Measurements from ENCODE around the gene WDR7.

WDR7 gene

DNA sequence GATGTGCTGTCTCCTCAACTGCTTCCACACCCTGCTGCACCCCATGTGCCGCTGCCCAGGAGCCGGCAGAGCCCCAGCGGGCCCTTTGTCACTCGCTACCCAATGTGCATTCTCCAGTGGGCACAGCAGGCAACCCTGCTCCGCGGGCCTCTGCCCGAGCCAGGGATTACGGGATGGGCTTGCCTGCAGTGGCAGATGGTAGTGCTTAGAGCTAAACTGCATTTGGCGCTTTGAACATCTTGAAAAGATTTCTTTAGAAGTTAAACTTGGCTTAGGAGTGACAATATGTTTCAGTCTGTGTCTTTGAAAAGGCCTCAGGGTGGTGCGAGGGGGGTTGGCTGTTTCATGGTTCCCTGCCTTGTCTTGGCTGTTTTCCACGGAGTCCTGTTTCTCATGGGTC is 411.7 kb downstream of the WDR7 start:
- Histone ChIP-seq H3K79me2 (ENCODE audit: insufficient read depth, low read length) (no peaks in the 10 kb centered on the region), H3K27me3 (ENCODE audit: insufficient read depth, low read length) (no peaks in the 10 kb centered on the region), H3K27ac (ENCODE audit: low read depth, low read length, poor library complexity, severe bottlenecking) (no peak overlapping the region), H4K20me1 (ENCODE audit: insufficient read depth, low read length) (no peaks in the 10 kb centered on the region), H2AFZ (ENCODE audit: low read length) (no peak overlapping the region), H3K4me2 (ENCODE audit: low read length) (no peak overlapping the region), H3K4me1 (ENCODE audit: insufficient read depth, low read length, severe bottlenecking) (no peaks in the 10 kb centered on the region), H3K36me3 (ENCODE audit: insufficient read depth, low read length) (no peaks in the 10 kb centered on the region), H3K9ac (ENCODE audit: low read length) (no peak overlapping the region), H3K9me3 (ENCODE audit: low read length) (no peaks in the 10 kb centered on the region), H3F3A (ENCODE audit: insufficient read depth, low read length) (no peaks in the 10 kb centered on the region), H3K9me2 (ENCODE audit: low read depth, low read length) (no peaks in the 10 kb centered on the region), H3K4me3 (ENCODE audit: low read depth, low read length, poor library complexity, severe bottlenecking) (no peak overlapping the region)
- no peak for TF ChIP-seq EZH2 (IDR thresholded peaks at IDR 0.05; ENCODE audit: borderline replicate concordance, low read length)
- TF ChIP-seq, protein P1, sequence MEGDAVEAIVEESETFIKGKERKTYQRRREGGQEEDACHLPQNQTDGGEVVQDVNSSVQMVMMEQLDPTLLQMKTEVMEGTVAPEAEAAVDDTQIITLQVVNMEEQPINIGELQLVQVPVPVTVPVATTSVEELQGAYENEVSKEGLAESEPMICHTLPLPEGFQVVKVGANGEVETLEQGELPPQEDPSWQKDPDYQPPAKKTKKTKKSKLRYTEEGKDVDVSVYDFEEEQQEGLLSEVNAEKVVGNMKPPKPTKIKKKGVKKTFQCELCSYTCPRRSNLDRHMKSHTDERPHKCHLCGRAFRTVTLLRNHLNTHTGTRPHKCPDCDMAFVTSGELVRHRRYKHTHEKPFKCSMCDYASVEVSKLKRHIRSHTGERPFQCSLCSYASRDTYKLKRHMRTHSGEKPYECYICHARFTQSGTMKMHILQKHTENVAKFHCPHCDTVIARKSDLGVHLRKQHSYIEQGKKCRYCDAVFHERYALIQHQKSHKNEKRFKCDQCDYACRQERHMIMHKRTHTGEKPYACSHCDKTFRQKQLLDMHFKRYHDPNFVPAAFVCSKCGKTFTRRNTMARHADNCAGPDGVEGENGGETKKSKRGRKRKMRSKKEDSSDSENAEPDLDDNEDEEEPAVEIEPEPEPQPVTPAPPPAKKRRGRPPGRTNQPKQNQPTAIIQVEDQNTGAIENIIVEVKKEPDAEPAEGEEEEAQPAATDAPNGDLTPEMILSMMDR (IDR thresholded peaks at IDR 0.05; ENCODE audit: low read length) = no peak

DNA sequence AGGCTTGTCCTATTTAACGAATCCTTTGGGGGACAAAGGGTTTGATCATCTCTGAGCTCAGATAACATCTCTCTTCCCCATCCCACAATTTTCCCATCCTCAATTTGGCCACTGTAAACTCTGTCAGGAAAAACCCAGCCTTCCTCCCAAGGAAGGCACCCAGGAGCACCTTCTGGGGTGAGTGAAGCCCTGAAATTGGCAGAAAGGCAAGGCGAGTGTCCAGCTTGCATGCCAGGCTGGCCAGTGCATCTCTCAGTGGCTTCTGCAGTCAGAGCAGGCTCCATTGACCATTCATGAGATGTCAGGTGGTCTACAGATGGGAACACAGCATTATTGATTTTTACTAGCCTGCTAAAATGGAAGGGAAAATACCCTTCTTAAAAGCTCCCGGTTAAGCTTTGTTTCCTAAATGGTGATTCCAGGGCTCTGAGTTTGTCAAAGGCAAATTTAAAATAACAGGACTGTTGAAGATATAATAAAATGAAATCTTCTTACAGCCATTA is 412.5 kb downstream of the WDR7 start:
- Histone ChIP-seq H3K79me2 (ENCODE audit: insufficient read depth, low read length) (no peaks in the 10 kb centered on the region), H3K36me3 (ENCODE audit: insufficient read depth, low read length) (no peaks in the 10 kb centered on the region), H3K4me2 (ENCODE audit: low read length) (no peak overlapping the region), H2AFZ (ENCODE audit: low read length) (no peak overlapping the region), H3K9me2 (ENCODE audit: low read depth, low read length) (no peaks in the 10 kb centered on the region), H3K27me3 (ENCODE audit: insufficient read depth, low read length) (no peaks in the 10 kb centered on the region), H3K4me1 (ENCODE audit: insufficient read depth, low read length, severe bottlenecking) (no peaks in the 10 kb centered on the region), H4K20me1 (ENCODE audit: insufficient read depth, low read length) (no peaks in the 10 kb centered on the region), H3K27ac (ENCODE audit: low read depth, low read length, poor library complexity, severe bottlenecking) (no peak overlapping the region), H3K4me3 (ENCODE audit: low read depth, low read length, poor library complexity, severe bottlenecking) (no peak overlapping the region), H3F3A (ENCODE audit: insufficient read depth, low read length) (no peaks in the 10 kb centered on the region), H3K9ac (ENCODE audit: low read length) (no peak overlapping the region), H3K9me3 (ENCODE audit: low read length) (no peaks in the 10 kb centered on the region)
- TF ChIP-seq EZH2 (IDR thresholded peaks at IDR 0.05; ENCODE audit: borderline replicate concordance, low read length) = no peak
- TF ChIP-seq, protein P1 (IDR thresholded peaks at IDR 0.05; ENCODE audit: low read length) = no peak

DNA sequence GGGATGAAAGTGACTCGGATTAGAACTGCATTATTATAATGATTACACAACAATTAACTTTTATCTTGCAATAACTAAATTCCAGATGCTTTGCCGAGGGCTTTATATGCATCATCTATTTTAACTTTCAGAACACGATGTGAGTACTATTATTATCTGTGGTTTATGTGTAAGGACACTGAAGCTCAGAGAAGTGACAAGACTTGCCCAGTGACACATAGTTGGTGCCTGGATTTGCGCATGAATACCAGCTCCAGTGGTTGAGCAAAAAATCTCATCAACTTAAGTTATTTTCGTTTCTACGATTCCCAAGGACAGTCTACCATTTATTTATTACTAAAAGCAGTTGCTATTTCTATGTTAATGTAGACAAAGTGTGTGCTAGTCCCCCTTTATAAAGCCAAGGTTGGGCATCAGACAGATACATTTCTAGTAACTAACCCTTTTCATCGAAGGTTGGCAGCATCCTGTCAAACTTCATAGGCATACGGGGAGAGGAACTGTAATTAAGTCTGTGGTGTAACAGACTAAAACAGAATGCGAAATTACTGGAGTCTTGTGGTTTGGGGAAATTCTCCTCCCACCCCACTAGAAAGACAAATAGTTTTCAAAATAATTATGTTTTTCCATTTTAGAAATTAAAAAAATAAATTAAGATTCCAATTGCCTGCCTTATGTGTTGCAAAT is 422.5 kb downstream of the WDR7 start:
- Histone ChIP-seq H3K79me2 (ENCODE audit: insufficient read depth, low read length) (no peaks in the 10 kb centered on the region), H3K4me2 (ENCODE audit: low read length) (no peak overlapping the region), H3K4me3 (ENCODE audit: low read depth, low read length, poor library complexity, severe bottlenecking) (no peak overlapping the region), H4K20me1 (ENCODE audit: insufficient read depth, low read length) (no peaks in the 10 kb centered on the region), H3F3A (ENCODE audit: insufficient read depth, low read length) (no peaks in the 10 kb centered on the region), H3K36me3 (ENCODE audit: insufficient read depth, low read length) (no peaks in the 10 kb centered on the region), H3K27ac (ENCODE audit: low read depth, low read length, poor library complexity, severe bottlenecking) (no peak overlapping the region), H3K9ac (ENCODE audit: low read length) (no peak overlapping the region), H3K9me2 (ENCODE audit: low read depth, low read length) (no peaks in the 10 kb centered on the region), H3K27me3 (ENCODE audit: insufficient read depth, low read length) (peaks cover 6% of the 10 kb centered on the region; the same call in 1 of the 2 replicates), H2AFZ (ENCODE audit: low read length) (no peak overlapping the region), H3K9me3 (ENCODE audit: low read length) (no peaks in the 10 kb centered on the region), H3K4me1 (ENCODE audit: insufficient read depth, low read length, severe bottlenecking) (no peaks in the 10 kb centered on the region)
- TF ChIP-seq EZH2 (IDR thresholded peaks at IDR 0.05; ENCODE audit: borderline replicate concordance, low read length) = no peak
- TF ChIP-seq, protein P1 (IDR thresholded peaks at IDR 0.05; ENCODE audit: low read length) = no peak

Measured in OCI-LY1 (cell line).